ENCODE data around the gene MEIS3.

DNA sequence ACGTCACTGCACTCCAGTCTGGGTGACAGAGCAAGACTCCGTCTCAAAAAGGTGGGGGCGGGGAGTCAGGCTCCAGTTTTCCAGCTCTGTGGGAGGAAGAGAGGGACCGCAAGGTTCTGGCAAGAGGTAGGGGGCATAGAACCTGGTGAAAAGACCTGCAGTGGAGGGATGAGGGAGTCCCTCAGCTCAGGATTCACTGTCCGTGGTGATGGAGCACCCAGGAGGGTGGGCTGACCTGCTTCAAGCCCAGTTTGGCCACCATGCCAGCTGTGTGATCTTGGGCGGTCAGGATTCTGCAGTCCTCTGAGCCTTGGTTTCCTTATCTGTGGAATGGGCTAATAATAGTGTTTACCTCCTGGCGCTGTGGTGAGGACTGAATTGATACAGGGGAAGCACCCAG lies 31.2 kb upstream of the MEIS3 start:
- TF ChIP-seq, protein P1, sequence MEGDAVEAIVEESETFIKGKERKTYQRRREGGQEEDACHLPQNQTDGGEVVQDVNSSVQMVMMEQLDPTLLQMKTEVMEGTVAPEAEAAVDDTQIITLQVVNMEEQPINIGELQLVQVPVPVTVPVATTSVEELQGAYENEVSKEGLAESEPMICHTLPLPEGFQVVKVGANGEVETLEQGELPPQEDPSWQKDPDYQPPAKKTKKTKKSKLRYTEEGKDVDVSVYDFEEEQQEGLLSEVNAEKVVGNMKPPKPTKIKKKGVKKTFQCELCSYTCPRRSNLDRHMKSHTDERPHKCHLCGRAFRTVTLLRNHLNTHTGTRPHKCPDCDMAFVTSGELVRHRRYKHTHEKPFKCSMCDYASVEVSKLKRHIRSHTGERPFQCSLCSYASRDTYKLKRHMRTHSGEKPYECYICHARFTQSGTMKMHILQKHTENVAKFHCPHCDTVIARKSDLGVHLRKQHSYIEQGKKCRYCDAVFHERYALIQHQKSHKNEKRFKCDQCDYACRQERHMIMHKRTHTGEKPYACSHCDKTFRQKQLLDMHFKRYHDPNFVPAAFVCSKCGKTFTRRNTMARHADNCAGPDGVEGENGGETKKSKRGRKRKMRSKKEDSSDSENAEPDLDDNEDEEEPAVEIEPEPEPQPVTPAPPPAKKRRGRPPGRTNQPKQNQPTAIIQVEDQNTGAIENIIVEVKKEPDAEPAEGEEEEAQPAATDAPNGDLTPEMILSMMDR (IDR thresholded peaks at IDR 0.05) = no peak
- TF ChIP-seq EP300 (IDR thresholded peaks at IDR 0.05) (no peak), POLR2A (IDR thresholded peaks at IDR 0.05) (no peak)

Measured in ovary (tissue), 3 donors.